GM12878 (cell line): ENCODE results near the gene LONRF3. TPM values are rescaled to one million over a fixed set of nuclear protein-coding genes. Genes with fewer than 3 reads are reported as not detected.

Source experiments
- ATAC-seq: fragments of 200-7000 bp; cut with Tn5 transposase; 3 replicates; pipeline ENCODE4 v1.9.1; 2020; ENCODE audit warnings: mild to moderate bottlenecking, moderate library complexity
- BruUV-seq: library from RNA; stranded (reverse); fragments of 400-500 nt; replicated peaks from 2 replicates; lab custom pipeline; 2021; lab: Mats Ljungman, UMichigan
- CTCF ChIA-PET: fragments of 300-600 bp; sonication (Branson Sonifier 250); formaldehyde crosslinking; extraction: SDS; loops from one replicate; lab custom pipeline; 2021; ENCODE audit warnings: inconsistent platforms; lab: Yijun Ruan, JAX
- POLR2A ChIA-PET: fragments of 350-600 bp; formaldehyde crosslinking; extraction: SDS; loops from one replicate; lab custom pipeline; 2021; ENCODE audit warnings: inconsistent platforms; lab: Charles Lee
- RAD21 ChIA-PET: fragments of 300-600 bp; sonication (Branson Sonifier 250); formaldehyde crosslinking; loops from one replicate; lab custom pipeline; 2023; ENCODE audit warnings: antibody characterized with exemption; ENCODE audit not compliant: unreplicated experiment; lab: Charles Lee
- SMC1A ChIA-PET: fragments of 300-600 bp; sonication (Branson Sonifier 250); formaldehyde crosslinking; loops from one replicate; lab custom pipeline; 2023; ENCODE audit not compliant: unreplicated experiment, uncharacterized antibody; lab: Charles Lee
- DNase-seq: peaks from one replicate; pipeline ENCODE4 v3.0.0-alpha.2; 2011; ENCODE audit warnings: low read depth, low spot score
- FAIRE-seq: peaks from 3 replicates; lab custom pipeline; 2011; peaks lifted over from hg19 to GRCh38; lab: Jason Lieb, UNC
- H2AFZ ChIP-seq: 2 replicates; pipeline ENCODE4 v1.6.0; 2011; ENCODE audit warnings: low read depth, low read length, control low read depth; ENCODE audit not compliant: control insufficient read depth
- H3K27ac ChIP-seq: 2 replicates; pipeline ENCODE4 v1.5.1; 2011; ENCODE audit warnings: control low read depth; ENCODE audit not compliant: control insufficient read depth, insufficient read depth
- H3K27me3 ChIP-seq, 2 experiments: replicated peaks in 1 of 2; 2 replicates each; pipeline versions ENCODE4 v1.6.0 to v1.6.1; 2011; ENCODE audit warnings: low read length in 1 of 2; ENCODE audit not compliant: control insufficient read depth in 2 of 2, insufficient read depth in 2 of 2
- H3K36me3 ChIP-seq, 2 experiments: 2 replicates each; pipeline ENCODE4 v1.5.1; 2011; ENCODE audit warnings: low read length in 1 of 2; ENCODE audit not compliant: control insufficient read depth in 2 of 2, insufficient read depth in 2 of 2
- H3K4me1 ChIP-seq: 2 replicates; pipeline ENCODE4 v1.6.1; 2011; ENCODE audit warnings: mild to moderate bottlenecking, low read length, moderate library complexity, mixed read lengths; ENCODE audit not compliant: control insufficient read depth, insufficient read depth
- H3K4me2 ChIP-seq: 2 replicates; pipeline ENCODE4 v1.6.0; 2011; ENCODE audit warnings: control low read depth; ENCODE audit not compliant: control insufficient read depth, insufficient read depth
- H3K4me3 ChIP-seq: fragments of 200-600 bp; sonication (generic); 2 replicates; pipeline ENCODE4 v1.5.1; 2016
- H3K79me2 ChIP-seq: 2 replicates; pipeline ENCODE4 v1.6.0; 2011; ENCODE audit warnings: low read length; ENCODE audit not compliant: control insufficient read depth, insufficient read depth
- H3K9ac ChIP-seq: 2 replicates; pipeline ENCODE4 v1.8.0; 2011; ENCODE audit warnings: low read length, control low read depth, mixed read lengths; ENCODE audit not compliant: control insufficient read depth, insufficient read depth
- H3K9me3 ChIP-seq: replicated peaks from 3 replicates; pipeline ENCODE4 v1.5.1; 2011; ENCODE audit warnings: mild to moderate bottlenecking, low read length; ENCODE audit not compliant: control insufficient read depth, insufficient read depth
- H4K20me1 ChIP-seq: 2 replicates; pipeline ENCODE4 v1.6.0; 2011; ENCODE audit not compliant: control insufficient read depth, insufficient read depth
- ASH2L ChIP-seq: fragments of 300-600, 200-600 bp; sonication (generic); IDR thresholded peaks from 2 replicates; pipeline ENCODE4 v1.6.1; 2017; ENCODE audit warnings: low read depth, mild to moderate bottlenecking, borderline replicate concordance
- CHD2 ChIP-seq: IDR thresholded peaks from 2 replicates; pipeline ENCODE4 v1.6.1; 2011; ENCODE audit warnings: low read depth, low read length, improper control_type of control experiment, borderline replicate concordance
- FOXM1 ChIP-seq: IDR thresholded peaks from 2 replicates; pipeline ENCODE4 v1.6.1; 2012; ENCODE audit warnings: low read depth, mild to moderate bottlenecking, inconsistent platforms, low read length, moderate library complexity
- GABPA ChIP-seq: IDR thresholded peaks from 2 replicates; pipeline ENCODE4 v1.6.1; 2014; ENCODE audit warnings: antibody characterized with exemption, low read depth, mild to moderate bottlenecking, inconsistent platforms
- IRF4 ChIP-seq: IDR thresholded peaks from 2 replicates; pipeline ENCODE4 v1.6.1; 2011; ENCODE audit warnings: low read depth, low read length
- JUNB ChIP-seq: IDR thresholded peaks from 2 replicates; pipeline ENCODE4 v1.6.1; 2016; ENCODE audit warnings: antibody characterized with exemption, mild to moderate bottlenecking
- JUND ChIP-seq: IDR thresholded peaks from 2 replicates; pipeline ENCODE4 v1.6.1; 2012; ENCODE audit warnings: low read depth, mild to moderate bottlenecking, low read length, improper control_type of control experiment, moderate library complexity
- KLF5 ChIP-seq: fragments of 450-650 bp; IDR thresholded peaks from 2 replicates; pipeline ENCODE4 v1.6.1; 2014; ENCODE audit warnings: mild to moderate bottlenecking; ENCODE audit not compliant: partially characterized antibody
- PAX5 ChIP-seq: IDR thresholded peaks from 2 replicates; pipeline ENCODE4 v1.6.1; 2011; ENCODE audit warnings: low read depth, low read length, borderline replicate concordance
- POLR2A ChIP-seq: IDR thresholded peaks from 2 replicates; pipeline ENCODE4 v1.6.1; 2011; ENCODE audit warnings: low read depth, mild to moderate bottlenecking, low read length
- SMAD1 ChIP-seq: fragments of 450-650 bp; IDR thresholded peaks from 2 replicates; pipeline ENCODE4 v1.6.1; 2018; ENCODE audit warnings: mild to moderate bottlenecking, low read depth; ENCODE audit not compliant: partially characterized antibody
- SMC3 ChIP-seq: IDR thresholded peaks from 2 replicates; pipeline ENCODE4 v1.6.1; 2011; ENCODE audit warnings: low read length, improper control_type of control experiment, borderline replicate concordance
- WRNIP1 ChIP-seq: IDR thresholded peaks from 2 replicates; pipeline ENCODE4 v1.6.1; 2011; ENCODE audit warnings: low read depth, low read length, improper control_type of control experiment, borderline replicate concordance
- ZNF207 ChIP-seq: fragments of 450-650 bp; IDR thresholded peaks from 2 replicates; pipeline ENCODE4 v1.6.1; 2014; ENCODE audit warnings: antibody characterized with exemption, mild to moderate bottlenecking, borderline replicate concordance
- ZNF217 ChIP-seq: fragments of 450-650 bp; IDR thresholded peaks from 2 replicates; pipeline ENCODE4 v1.6.1; 2017; ENCODE audit warnings: antibody characterized with exemption, mild to moderate bottlenecking
- WGBS: methylation state at CpG from one replicate; pipeline ENCODE4 v1.1.6; 2016; ENCODE audit warnings: low lambda C conversion rate; ENCODE audit not compliant: insufficient replicate concordance, insufficient coverage; ENCODE audit errors: missing lambda C conversion rate; 5-methylcytosine and 5-hydroxymethylcytosine counted together
- in situ Hi-C: fragments of 300-500 bp; cut with MboI; formaldehyde crosslinking; loops from 9 replicates; pipeline ENCODE4 v1.14.3; 2018; ENCODE audit warnings: mixed read lengths
- intact Hi-C: fragments of 100-400 bp; cut with micrococcal nuclease; formaldehyde crosslinking; loops from one replicate; pipeline ENCODE4 v1.14.2; 2022; ENCODE audit not compliant: unreplicated experiment
- polyA plus RNA-seq, 11 experiments: library from polyadenylated mRNA; depleted of rRNA in 4 of 11; unstranded in 6 of 11; stranded (reverse) in 5 of 11; fragments of >200 nt; fragmentation: Nextera tagmentation in 4 of 11; fragmentation: Illumina TruSeq in 1 of 11; extraction: Ambion mirVana in 4 of 11; extraction: Trizol in 1 of 11; gene quantifications; 1 replicate in 1 of 11; 2 replicates in 10 of 11; pipeline versions ENCODE4 v1.2.1 to v1.2.3, GENCODE V29; 2011 to 2016; ENCODE audit warnings: inconsistent platforms in 2 of 11, missing spikeins in 2 of 11, low read depth in 1 of 11
- total RNA-seq, 4 experiments: library from RNA; depleted of rRNA in 3 of 4; stranded (reverse); fragments of >200 nt in 3 of 4; fragmentation: Illumina TruSeq in 1 of 4; extraction: Trizol in 1 of 4; gene quantifications; 2 replicates each; pipeline versions ENCODE4 v1.2.1 to v1.2.3, GENCODE V29; 2013 to 2021
- TF ChIP-seq, protein P1 (sequence below): fragments of 450-650 bp; IDR thresholded peaks from 2 replicates; pipeline ENCODE4 v1.6.1; 2017; ENCODE audit warnings: low read depth, mild to moderate bottlenecking, moderate library complexity
- TF ChIP-seq, protein P2 (sequence below): fragments of 150-350 bp; IDR thresholded peaks from 2 replicates; pipeline ENCODE4 v1.6.1; 2014; ENCODE audit warnings: mild to moderate bottlenecking, low read depth, low read length

LONRF3 gene
- total and polyA plus RNA-seq, 10 of the 15 experiments (the other 5 are each of a cell fraction or from before 2014, with no cell fraction given): 0.05 to 0.23 (median 0.09) TPM; not detected in 3

DNA sequence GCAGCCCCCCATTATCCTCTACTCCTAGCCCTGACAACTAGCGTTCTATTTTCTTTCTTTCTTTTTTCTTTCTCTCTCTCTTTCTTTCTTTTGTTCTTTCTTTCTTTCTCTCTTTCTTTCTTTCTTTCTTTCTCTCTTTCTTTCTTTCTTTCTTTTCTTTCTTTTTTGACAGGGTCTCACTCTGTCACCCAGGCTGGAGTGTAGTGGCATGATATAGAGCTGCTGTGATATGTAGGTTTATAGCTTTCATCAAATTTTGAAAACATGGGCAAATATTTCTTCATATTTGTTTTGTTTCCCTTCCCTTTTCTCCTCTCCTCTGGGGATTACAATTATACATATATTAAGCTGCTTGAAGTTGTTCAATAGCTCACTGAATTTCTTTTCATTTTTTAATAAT, 39.1 kb upstream of the LONRF3 start:
- ATAC-seq (no peak), DNase-seq (no peak), FAIRE-seq (no peak)
- no peak for TF ChIP-seq ZNF207
- TF ChIP-seq KLF5: no peak
- TF ChIP-seq GABPA: no peak
- TF ChIP-seq WRNIP1: no peak
- TF ChIP-seq PAX5: no peak
- TF ChIP-seq FOXM1: no peak
- no peak for TF ChIP-seq SMAD1
- no peak for TF ChIP-seq ZNF217
- TF ChIP-seq JUND: no peak
- ChIA-PET POLR2A (no interaction called here), RAD21 (no interaction called here), CTCF (interaction anchor here (1.1 kb wide), 1 partner anchor 72 kb away, joined by 4 read pairs; no protein-coding TSS in a partner anchor), SMC1A (no interaction called here)
- Histone ChIP-seq H4K20me1 (no peaks in the 10 kb centered on the region), H3K9ac (no peak overlapping the region), H3K36me3 (no peaks in the 10 kb centered on the region), H3K4me1 (no peaks in the 10 kb centered on the region), H2AFZ (no peak overlapping the region), H3K27ac (no peak overlapping the region), H3K4me2 (no peak overlapping the region), H3K9me3 (no peaks in the 10 kb centered on the region), H3K79me2 (no peaks in the 10 kb centered on the region), H3K4me3 (no peak overlapping the region), H3K27me3 (no peaks in the 10 kb centered on the region)
- WGBS: 0% methylated on average over 1 of the region's 1 CpG
- intact Hi-C loops: no loop called here
- BruUV-seq: no TSS peak
- in situ Hi-C loops: no loop called here

DNA sequence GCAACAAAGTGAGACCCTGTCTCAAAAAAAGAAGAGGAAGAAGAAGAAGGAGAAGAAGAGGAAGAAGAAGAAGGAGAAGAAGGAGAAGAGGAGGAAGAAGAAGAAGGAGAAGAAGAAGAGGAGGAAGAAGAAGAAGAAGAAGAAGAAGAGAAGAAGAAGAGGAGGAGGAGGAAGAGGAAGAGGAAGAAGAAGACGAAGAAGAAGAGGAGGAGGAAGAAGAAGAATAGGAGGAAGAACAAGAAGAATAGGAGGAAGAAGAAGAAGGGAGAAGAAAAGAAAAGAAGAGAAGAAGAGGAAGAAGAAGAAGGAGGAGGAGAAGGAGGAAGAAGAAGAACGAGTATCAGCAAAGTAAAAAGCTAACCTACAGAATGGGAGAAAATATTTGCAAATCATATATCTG, 33.3 kb upstream of the LONRF3 start:
- DNase-seq (no peak), FAIRE-seq (no peak), ATAC-seq (no peak)
- ChIA-PET SMC1A (no interaction called here), POLR2A (no interaction called here), RAD21 (no interaction called here), CTCF (no interaction called here)
- Histone ChIP-seq H3K79me2 (no peaks in the 10 kb centered on the region), H3K27ac (no peak overlapping the region), H4K20me1 (no peaks in the 10 kb centered on the region), H3K36me3 (no peaks in the 10 kb centered on the region), H3K4me3 (no peak overlapping the region), H3K9me3 (no peaks in the 10 kb centered on the region), H2AFZ (no peak overlapping the region), H3K27me3 (no peaks in the 10 kb centered on the region), H3K9ac (no peak overlapping the region), H3K4me2 (no peak overlapping the region), H3K4me1 (no peaks in the 10 kb centered on the region)
- no TSS peak for BruUV-seq
- in situ Hi-C loops (no loop called here), intact Hi-C loops (no loop called here)
- TF ChIP-seq ASH2L (no peak), CHD2 (no peak), IRF4 (no peak), JUNB (no peak), KLF5 (no peak), SMC3 (no peak), POLR2A (no peak)
- TF ChIP-seq, protein P1, sequence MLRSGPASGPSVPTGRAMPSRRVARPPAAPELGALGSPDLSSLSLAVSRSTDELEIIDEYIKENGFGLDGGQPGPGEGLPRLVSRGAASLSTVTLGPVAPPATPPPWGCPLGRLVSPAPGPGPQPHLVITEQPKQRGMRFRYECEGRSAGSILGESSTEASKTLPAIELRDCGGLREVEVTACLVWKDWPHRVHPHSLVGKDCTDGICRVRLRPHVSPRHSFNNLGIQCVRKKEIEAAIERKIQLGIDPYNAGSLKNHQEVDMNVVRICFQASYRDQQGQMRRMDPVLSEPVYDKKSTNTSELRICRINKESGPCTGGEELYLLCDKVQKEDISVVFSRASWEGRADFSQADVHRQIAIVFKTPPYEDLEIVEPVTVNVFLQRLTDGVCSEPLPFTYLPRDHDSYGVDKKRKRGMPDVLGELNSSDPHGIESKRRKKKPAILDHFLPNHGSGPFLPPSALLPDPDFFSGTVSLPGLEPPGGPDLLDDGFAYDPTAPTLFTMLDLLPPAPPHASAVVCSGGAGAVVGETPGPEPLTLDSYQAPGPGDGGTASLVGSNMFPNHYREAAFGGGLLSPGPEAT: no peak
- TF ChIP-seq, protein P2, sequence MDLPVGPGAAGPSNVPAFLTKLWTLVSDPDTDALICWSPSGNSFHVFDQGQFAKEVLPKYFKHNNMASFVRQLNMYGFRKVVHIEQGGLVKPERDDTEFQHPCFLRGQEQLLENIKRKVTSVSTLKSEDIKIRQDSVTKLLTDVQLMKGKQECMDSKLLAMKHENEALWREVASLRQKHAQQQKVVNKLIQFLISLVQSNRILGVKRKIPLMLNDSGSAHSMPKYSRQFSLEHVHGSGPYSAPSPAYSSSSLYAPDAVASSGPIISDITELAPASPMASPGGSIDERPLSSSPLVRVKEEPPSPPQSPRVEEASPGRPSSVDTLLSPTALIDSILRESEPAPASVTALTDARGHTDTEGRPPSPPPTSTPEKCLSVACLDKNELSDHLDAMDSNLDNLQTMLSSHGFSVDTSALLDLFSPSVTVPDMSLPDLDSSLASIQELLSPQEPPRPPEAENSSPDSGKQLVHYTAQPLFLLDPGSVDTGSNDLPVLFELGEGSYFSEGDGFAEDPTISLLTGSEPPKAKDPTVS: no peak
- WGBS: 13% methylated on average over 2 of the region's 2 CpGs
